ENCODE measurements around the gene LURAP1L.

- no peak for TF ChIP-seq ELK4 (IDR thresholded peaks at IDR 0.05; ENCODE audit: borderline replicate concordance, low read depth, low read length)
- TF ChIP-seq ZBTB49 (tag by site-specific recombination; IDR thresholded peaks at IDR 0.05; ENCODE audit: low read depth), result no peak
- no peak for TF ChIP-seq SALL2 (tag by site-specific recombination; IDR thresholded peaks at IDR 0.05; ENCODE audit: borderline replicate concordance)
- no peak for TF ChIP-seq CTCF (tag by site-specific recombination; IDR thresholded peaks at IDR 0.05)
- TF ChIP-seq ZNF292 (tag by site-specific recombination; IDR thresholded peaks at IDR 0.05; ENCODE audit: borderline replicate concordance, low read depth), result no peak
- TF ChIP-seq ZNF747 (tag by site-specific recombination; IDR thresholded peaks at IDR 0.05), result no peak
- TF ChIP-seq YY1 (tag by site-specific recombination; IDR thresholded peaks at IDR 0.05), result no peak
- no peak for TF ChIP-seq REST (tag by site-specific recombination; IDR thresholded peaks at IDR 0.05)
- no peak for TF ChIP-seq ZNF24 (tag by site-specific recombination; IDR thresholded peaks at IDR 0.05)
Measured at GRCh38 chr9:12815888-12816287, 41.1 kb downstream of the LURAP1L start.
